CD4-positive, alpha-beta T cell (primary cell): ENCODE measurements around the gene VWA3B. TPM values are rescaled to one million over a fixed set of nuclear protein-coding genes. Genes with fewer than 3 reads are reported as not detected.
"Not testable (repeated sequence)": the region's sequence is repeated elsewhere in the genome, so short reads cannot be mapped to it uniquely, and the experiment has no call there.

Source experiments
- ATAC-seq: fragments of 200-7000 bp; cut with Tn5 transposase; one replicate; pipeline ENCODE4 v1.10.0; 2022; ENCODE audit warnings: mild to moderate bottlenecking; ENCODE audit not compliant: poor library complexity
- CTCF ChIA-PET: fragments of 350-600 bp; sonication (Branson Sonifier 250); formaldehyde crosslinking; loops from one replicate; lab custom pipeline; 2021; ENCODE audit warnings: antibody characterized with exemption, inconsistent platforms; lab: Charles Lee
- POLR2A ChIA-PET: fragments of 350-600 bp; sonication (Branson Sonifier 250); formaldehyde crosslinking; loops from one replicate; lab custom pipeline; 2021; ENCODE audit warnings: antibody characterized with exemption, inconsistent platforms; lab: Charles Lee
- DNase-seq, 14 experiments: peaks; one replicate each; pipeline ENCODE4 v3.0.0-alpha.2; 2013 to 2020; ENCODE audit warnings: mixed read lengths in 2 of 14
- H3K27ac ChIP-seq, 2 donors: one replicate each; pipeline versions ENCODE4 v1.5.1 to v1.7.0; 2013; ENCODE audit warnings: low read length in 2 of 2, low read depth in 1 of 2, mild to moderate bottlenecking in 1 of 2
- H3K27me3 ChIP-seq, 2 experiments: 1 replicate in 1 of 2; 2 replicates in 1 of 2; pipeline versions ENCODE4 v1.6.1 to v1.7.0; 2013; ENCODE audit warnings: low read length in 2 of 2, control low read depth in 1 of 2, mild to moderate bottlenecking in 1 of 2, moderate library complexity in 1 of 2; ENCODE audit not compliant: insufficient read depth in 2 of 2, control insufficient read depth in 1 of 2
- H3K36me3 ChIP-seq: one replicate; pipeline ENCODE4 v1.6.1; 2013; ENCODE audit warnings: low read length, control low read depth; ENCODE audit not compliant: insufficient read depth
- H3K4me1 ChIP-seq: one replicate; pipeline ENCODE4 v1.6.1; 2013; ENCODE audit warnings: low read length, control low read depth; ENCODE audit not compliant: insufficient read depth
- H3K4me3 ChIP-seq: one replicate; pipeline ENCODE4 v1.5.1; 2013; ENCODE audit warnings: mild to moderate bottlenecking, low read length, moderate library complexity
- H3K9me3 ChIP-seq, 2 experiments: 1 replicate in 1 of 2; 2 replicates in 1 of 2; pipeline versions ENCODE4 v1.6.1 to v1.7.0; 2013; ENCODE audit warnings: low read length in 2 of 2, mild to moderate bottlenecking in 2 of 2, control low read depth in 1 of 2, moderate library complexity in 1 of 2; ENCODE audit not compliant: control insufficient read depth in 1 of 2, insufficient read depth in 1 of 2
- H3K27ac Mint-ChIP-seq: one replicate; pipeline ENCODE4 v1.8.0; 2020; ENCODE audit warnings: mixed read lengths
- H3K27me3 Mint-ChIP-seq: one replicate; pipeline ENCODE4 v1.8.0; 2021; ENCODE audit warnings: mixed read lengths
- H3K36me3 Mint-ChIP-seq: one replicate; pipeline ENCODE4 v1.8.0; 2021; ENCODE audit warnings: low read depth, mixed read lengths
- H3K4me1 Mint-ChIP-seq: one replicate; pipeline ENCODE4 v1.8.0; 2021; ENCODE audit warnings: low read depth, mixed read lengths
- H3K4me3 Mint-ChIP-seq: one replicate; pipeline ENCODE4 v1.8.0; 2020; ENCODE audit warnings: mild to moderate bottlenecking, mixed read lengths
- H3K9me3 Mint-ChIP-seq: one replicate; pipeline ENCODE4 v1.8.0; 2020; ENCODE audit warnings: mixed read lengths
- CTCF ChIP-seq: fragments of 200-600 bp; IDR thresholded peaks from one replicate; pipeline ENCODE4 v1.8.0; 2022; ENCODE audit warnings: antibody characterized with exemption, mild to moderate bottlenecking
- intact Hi-C, 2 experiments: fragments of 100-400 bp; cut with DNase I in 1 of 2; cut with micrococcal nuclease in 1 of 2; formaldehyde crosslinking; loops; one replicate each; pipeline versions ENCODE4 v1.15.1 to v1.9.0; 2023 to 2025; cut with DNase I, micrococcal nuclease
- total RNA-seq, 174 experiments: library from RNA in 2 of 174; stranded (reverse) in 2 of 174; gene quantifications; one replicate each; pipeline ENCODE4 v1.2.3 and lab custom pipeline; 2021 to 2026

Gene VWA3B
- total RNA-seq, 2 experiments from 2014 or later = not detected

- no peak overlapping the region for H3K27ac Mint-ChIP-seq
- Histone ChIP-seq H3K36me3 (no peaks in the 10 kb centered on the region), H3K4me3 (no peak overlapping the region), H3K4me1 (no peaks in the 10 kb centered on the region), H3K9me3 (peaks cover 9 to 13% of the 10 kb centered on the region in 2 experiments), H3K27ac (no peak overlapping the region), H3K27me3 (peaks cover 5 to 14% of the 10 kb centered on the region in 2 experiments)
- H3K9me3 Mint-ChIP-seq = peaks cover 16% of the 10 kb centered on the region
- CTCF ChIA-PET = no interaction called here
- intact Hi-C loops = no loop called here
- no peaks in the 10 kb centered on the region for H3K36me3 Mint-ChIP-seq
- no peaks in the 10 kb centered on the region for H3K27me3 Mint-ChIP-seq
- POLR2A ChIA-PET = no interaction called here
- H3K4me3 Mint-ChIP-seq = no peak overlapping the region
- ATAC-seq = no peak
- TF ChIP-seq CTCF = no peak
- DNase-seq = no peak
- H3K4me1 Mint-ChIP-seq = no peaks in the 10 kb centered on the region
Measured at GRCh38 chr2:98099939-98100743, 13.2 kb downstream of the VWA3B start.

GRCh38 chr2:98102315-98102714, 15.3 kb downstream of the VWA3B start:
- intact Hi-C loops, DNase-seq, H3K4me1 Mint-ChIP-seq, H3K4me3 ChIP-seq, H3K4me3 Mint-ChIP-seq, H3K36me3 Mint-ChIP-seq, H3K4me1 ChIP-seq, H3K36me3 ChIP-seq, CTCF ChIA-PET, H3K27me3 Mint-ChIP-seq, POLR2A ChIA-PET, H3K27ac Mint-ChIP-seq, H3K27ac ChIP-seq, ATAC-seq: not testable (repeated sequence)
- Histone ChIP-seq H3K9me3 (peaks cover 9 to 13% of the 10 kb centered on the region in 2 experiments), H3K27me3 (peaks cover 5 to 14% of the 10 kb centered on the region in 2 experiments)
- H3K9me3 Mint-ChIP-seq = peaks cover 11% of the 10 kb centered on the region

GRCh38 chr2:98102878-98103277, 15.9 kb downstream of the VWA3B start:
- no peak overlapping the region for H3K4me3 Mint-ChIP-seq
- no peaks in the 10 kb centered on the region for H3K4me1 ChIP-seq
- H3K27ac ChIP-seq = no peak overlapping the region
- H3K9me3 ChIP-seq = peaks cover 9 to 13% of the 10 kb centered on the region in 2 experiments
- H3K27me3 ChIP-seq = peaks cover 5 to 14% of the 10 kb centered on the region in 2 experiments
- H3K27ac Mint-ChIP-seq = no peak overlapping the region
- H3K4me3 ChIP-seq = no peak overlapping the region
- CTCF ChIA-PET = no interaction called here
- intact Hi-C loops = no loop called here
- H3K36me3 ChIP-seq = no peaks in the 10 kb centered on the region
- DNase-seq = no peak
- POLR2A ChIA-PET = no interaction called here
- no peaks in the 10 kb centered on the region for H3K36me3 Mint-ChIP-seq
- H3K4me1 Mint-ChIP-seq = no peaks in the 10 kb centered on the region
- TF ChIP-seq CTCF = no peak
- peaks cover 9% of the 10 kb centered on the region for H3K9me3 Mint-ChIP-seq
- ATAC-seq = no peak
- H3K27me3 Mint-ChIP-seq = no peaks in the 10 kb centered on the region
